HG02759 (cell line): Measurements from ENCODE around the gene CHRNE.
A peak's percentile ranks its signal among the peaks of the same experiment; 100 is the strongest.

Experiments
- ATAC-seq: cut with Tn5 transposase; IDR thresholded peaks from one replicate; pipeline ENCODE4 v1.9.1; 2021; ENCODE audit warnings: mild to moderate bottlenecking, moderate library complexity; ENCODE audit not compliant: unreplicated experiment

The CHRNE gene

DNA sequence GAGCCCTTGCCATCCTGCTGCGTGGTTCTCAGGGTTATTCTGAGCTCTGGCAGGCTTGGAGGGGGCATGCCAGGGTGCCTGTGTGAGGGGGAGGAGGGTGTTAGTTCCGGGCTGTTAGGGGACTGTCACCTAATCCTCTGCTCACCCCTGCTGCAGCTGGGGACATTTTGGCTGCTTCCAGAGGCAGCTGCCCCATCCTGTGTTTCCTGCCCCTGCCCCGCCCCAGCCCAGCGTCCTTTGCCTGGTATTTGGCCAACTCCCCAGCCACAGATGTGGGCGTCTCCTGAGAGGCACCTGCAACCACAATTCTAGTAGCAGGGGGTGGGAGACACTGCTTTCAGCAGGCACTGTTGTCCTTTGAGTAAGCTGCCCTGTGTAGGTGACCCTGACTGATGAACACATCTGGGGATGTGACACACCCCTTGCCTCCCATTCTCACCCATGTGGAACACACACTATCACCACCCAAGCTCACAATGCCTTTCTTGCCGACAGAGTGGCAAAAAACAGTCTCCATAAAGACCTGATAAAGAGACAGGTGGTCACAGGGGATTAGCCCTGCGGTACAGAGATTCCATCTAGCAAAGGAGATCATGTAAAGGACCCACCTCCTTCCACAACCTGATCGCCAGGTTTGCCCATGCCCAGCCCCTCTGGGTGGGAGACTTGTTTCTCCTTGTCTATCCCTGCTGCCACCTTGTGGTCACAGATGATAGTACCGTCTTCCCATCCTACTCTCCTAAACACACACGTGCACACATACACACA is at the start of gene CHRNE:
Gene CHRNE, minus strand, starts transcription at position 48 of the 768 bp plus-strand sequence. Its CDS starts 35 bp downstream, at position 13.
- ATAC-seq, result peak; percentile 41

DNA sequence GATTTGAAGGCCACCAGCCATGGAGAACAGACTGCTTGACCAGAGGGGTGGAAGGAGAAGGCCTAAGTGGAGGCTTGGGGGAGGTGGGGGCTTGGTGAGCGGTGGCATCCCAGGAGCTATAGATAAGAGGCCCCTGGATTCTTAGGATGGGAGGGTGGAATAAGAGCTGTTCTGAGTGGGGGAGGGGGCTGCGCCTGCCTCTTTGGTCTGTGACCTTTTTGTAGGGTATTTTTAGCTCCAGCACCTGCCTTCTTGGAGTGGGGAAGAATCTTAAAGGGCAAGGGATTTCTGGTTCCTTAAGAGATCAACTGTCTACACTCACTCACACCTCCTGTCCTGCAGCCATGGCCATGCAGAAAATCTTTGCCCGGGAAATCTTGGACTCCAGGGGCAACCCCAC is 48.6 kb upstream of the CHRNE start:
- no peak for ATAC-seq

DNA sequence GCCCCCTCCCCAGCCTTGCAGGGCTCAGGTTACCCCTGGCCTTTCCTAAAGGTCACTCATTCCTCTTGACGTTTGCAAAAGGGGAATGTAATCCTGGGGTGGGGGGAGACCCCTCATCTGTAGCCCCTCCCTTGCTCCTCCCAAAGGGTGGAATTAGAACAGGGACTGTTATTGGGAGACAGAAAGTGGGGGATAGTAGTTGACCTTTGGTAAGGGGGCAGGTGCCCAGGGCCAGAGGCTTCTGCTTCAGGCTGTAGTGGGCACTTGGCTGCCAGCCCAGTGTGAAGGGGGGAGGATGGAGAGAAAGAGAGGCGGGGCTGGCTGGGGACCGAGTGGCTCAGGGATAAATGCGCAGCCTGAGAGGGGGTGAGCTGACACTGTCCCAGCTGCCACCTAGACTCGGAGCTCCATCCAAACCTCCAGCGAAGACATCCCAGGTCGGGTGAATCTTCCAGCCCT is 47.9 kb upstream of the CHRNE start, which contains the start of gene ENO3:
Gene ENO3, plus strand, starts transcription at position 374 of the 459 bp plus-strand sequence. CDS start 711 bp downstream, outside the sequence.
- no peak for ATAC-seq

DNA sequence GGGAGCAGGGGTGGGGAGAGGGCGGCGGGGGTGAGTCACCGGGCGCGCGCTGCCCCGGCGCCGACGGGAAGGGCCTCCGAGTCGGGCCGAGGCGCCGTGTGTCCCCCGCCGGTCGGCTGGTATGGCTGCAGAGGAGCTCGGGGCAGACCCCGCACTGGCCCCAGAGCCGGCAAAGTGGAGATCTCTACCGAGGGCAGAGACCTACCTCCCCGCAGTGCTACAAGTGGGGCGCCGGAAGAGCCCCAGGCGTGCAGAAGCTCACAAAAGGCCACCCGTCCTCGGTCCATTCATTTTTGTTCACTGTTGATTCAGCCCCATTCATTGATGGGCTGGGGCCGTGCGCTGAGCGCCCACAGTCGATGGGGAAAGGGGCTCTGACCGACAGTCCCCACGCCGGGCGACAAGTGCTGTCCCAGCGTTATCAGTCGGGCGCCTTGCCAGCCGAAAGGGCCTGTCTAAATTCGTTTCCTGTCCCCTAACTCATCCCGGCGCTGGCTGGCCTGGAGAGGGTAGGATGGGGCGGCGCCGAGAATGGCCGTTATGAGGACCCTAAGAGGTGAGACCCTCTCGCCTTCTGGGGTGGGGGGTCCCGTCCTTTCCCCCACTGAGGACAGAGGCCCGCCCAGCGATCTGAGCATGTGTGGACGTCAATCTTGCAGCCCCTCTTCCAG is 47.3 kb upstream of the CHRNE start:
- peak; percentile 3 for ATAC-seq

DNA sequence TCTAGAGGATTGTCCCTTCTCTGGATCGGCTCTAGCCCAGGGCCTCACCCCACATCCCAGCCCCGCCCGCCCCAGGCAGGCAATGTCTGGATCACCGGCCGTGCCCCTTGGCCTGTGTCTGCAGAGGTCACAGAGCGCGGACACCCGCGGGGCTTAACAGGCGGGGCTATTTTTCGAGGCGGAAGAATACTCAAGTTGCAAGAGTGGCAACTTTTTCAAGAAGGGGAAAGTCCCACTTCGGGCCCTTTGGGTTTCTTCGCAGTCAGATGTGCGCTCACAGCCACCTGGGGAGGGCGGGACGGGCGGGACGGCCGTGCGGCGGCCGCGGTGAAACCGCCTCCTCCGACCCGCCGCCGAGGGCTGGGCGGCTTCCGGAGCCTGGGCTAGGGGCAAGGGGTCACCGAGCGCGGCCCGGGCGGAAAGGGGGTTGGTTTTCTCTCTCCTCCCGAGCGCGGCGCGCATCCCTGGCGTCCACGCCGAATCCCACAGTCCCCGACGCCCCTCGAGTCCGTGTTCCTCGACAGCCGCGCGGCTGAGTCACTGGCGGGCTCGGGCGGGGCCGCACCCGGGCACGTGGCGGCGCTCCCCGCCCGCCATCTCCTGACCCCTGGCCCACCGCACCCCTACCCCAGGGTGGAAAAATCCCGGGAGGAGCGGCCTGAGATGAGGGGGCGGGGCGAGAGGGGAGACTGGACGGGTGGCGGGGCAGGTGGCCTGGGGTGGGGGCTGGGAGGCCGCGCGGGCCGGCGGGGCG is 46.6 kb upstream of the CHRNE start:
- ATAC-seq, result peak; percentile 34

DNA sequence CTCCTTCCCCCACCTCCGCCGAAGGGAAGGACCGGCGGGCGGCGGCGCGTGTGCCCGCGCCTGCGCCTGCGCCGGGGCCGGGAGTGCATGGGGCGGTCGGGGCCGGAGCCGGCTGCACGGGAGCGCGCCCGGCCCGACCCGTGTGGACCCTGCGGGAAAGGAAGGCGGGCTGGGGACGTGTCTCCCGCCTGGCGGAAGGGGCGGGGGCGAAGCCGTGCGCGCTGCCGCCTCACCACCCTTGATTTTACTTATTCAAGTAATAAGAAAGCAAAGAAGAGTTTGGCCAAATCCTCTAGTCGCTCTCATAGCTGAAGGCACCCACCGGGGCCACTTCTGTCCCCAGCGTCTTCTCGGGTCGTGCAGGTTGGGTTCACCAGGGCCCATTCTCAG is 46.0 kb upstream of the CHRNE start:
- peak; percentile 44 for ATAC-seq

DNA sequence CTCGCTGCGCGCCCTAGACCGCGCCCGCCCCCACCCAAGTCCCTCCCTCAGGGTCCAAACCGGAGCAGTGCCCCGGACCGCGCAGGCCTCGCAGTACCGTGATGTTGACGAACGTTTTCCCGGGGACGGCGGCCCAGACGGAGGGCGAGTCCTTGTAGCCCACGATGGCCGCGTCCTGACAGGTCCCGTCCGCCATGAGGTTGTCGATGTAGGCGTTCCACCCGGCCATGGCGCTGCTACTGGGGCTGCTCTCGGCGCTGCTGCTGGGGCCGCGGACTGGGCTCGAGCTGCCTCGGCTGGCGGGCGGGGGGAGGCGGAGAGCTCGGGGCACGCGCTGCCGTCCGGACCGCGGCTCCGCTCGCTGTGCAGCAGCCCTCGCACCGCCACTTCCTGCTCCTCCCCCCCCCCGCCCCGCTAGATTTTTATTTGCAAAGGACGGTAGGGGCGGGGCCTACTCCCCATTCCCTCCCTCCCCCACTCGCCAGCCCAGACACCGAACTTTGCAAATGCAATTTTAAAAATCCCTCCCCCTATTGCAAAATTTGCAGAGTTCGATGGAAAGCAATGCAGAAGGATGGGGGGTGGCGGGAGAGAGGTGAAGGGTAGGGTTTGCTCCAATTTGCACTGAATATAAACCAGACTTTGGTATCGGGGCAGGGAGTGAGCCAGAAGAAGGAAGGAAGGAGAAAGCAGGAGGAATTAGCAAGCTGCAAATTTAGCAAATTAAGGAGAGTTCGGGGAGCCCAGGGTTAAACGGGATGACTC is 45.5 kb upstream of the CHRNE start, which contains the start of gene PFN1:
Gene PFN1, minus strand, starts transcription at position 365 of the 765 bp plus-strand sequence. Its CDS starts 136 bp downstream, at position 229.
- ATAC-seq, result peak; percentile 24

DNA sequence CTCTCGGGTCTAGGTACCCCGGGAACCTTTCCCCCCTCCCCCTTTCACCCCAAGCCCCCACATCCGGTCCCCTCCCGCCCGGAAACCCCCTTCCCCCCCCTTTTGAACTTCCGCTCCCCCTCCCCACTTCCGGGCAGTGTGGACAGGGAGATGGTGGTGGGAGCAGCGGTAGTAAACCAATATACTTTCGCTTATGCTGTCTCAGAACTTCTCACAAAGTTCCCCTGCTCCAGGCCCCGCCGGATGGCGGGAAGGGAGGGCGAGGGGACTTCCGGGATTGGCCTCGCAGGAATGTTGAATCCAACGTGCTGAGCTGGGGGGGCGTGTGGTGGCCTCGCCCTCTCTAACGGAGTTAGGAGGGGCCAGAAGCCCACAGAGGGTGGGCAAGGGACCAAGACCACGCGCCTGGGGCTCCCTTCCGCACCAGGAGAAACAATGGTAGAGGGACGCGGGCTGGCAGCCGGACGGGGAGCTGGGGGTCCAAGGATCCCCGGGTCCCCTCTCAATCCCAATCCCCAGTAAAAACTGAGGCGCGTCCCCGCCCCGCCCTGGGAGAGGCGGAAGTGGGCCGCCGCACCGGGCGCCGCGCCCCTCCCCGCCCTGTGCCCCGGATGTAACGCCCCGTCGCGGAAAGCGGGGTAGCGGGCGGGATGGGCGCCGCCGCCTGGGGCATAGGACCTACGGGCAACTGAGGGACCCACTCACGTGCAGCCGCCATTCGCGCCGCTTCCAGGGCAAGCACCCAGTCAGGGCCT is 44.7 kb upstream of the CHRNE start:
- no peak for ATAC-seq

DNA sequence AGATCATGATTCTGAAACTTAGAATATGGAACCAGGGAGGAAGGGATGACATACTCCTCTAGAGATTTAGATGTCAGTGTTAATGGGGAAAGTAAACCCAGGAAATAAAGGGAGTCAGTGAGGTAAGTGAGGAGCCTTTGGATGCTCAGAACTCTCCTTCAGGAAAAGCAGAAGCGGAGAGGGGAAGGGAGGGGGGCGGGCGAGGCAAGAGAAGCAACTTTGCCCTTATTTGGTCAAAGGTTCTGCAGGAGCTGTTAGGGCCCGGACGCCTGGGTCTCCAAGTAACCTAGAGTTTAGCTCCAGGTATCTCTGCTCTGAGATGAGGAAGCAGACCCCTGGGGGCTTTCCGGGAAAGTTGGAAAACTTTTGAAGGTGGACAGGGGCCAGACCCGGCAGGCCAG is 44.1 kb upstream of the CHRNE start:
- no peak for ATAC-seq

DNA sequence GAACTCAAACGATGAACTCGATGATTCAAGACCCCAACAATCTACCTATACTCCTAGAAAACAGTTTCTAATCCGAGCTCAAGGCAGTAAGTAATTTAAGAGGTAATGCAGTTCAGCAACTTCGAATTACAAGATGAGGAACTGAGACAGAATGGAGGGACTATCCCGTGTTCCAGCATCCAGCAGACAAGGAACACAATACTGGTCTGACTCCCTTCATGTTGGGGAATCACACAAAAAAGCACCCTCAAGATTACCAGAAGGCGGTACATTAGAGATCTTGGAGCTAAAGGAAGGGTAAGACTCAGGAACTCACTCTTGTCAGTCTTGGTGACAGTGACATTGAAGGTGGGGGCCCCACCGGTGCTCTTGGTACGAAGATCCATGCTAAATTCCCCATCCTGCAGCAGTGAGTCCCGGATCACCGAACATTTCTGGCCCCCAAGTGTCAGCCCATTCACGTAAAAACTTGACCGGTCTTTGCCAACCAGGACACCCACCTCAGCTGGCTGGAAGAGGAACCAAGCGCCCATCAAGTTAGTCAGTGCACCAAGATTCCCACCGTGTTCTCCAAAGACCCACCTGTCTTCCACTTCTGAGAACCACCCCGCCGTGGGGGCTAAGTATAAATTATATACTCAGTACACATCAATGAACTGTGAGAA is 43.5 kb upstream of the CHRNE start:
- no peak for ATAC-seq

DNA sequence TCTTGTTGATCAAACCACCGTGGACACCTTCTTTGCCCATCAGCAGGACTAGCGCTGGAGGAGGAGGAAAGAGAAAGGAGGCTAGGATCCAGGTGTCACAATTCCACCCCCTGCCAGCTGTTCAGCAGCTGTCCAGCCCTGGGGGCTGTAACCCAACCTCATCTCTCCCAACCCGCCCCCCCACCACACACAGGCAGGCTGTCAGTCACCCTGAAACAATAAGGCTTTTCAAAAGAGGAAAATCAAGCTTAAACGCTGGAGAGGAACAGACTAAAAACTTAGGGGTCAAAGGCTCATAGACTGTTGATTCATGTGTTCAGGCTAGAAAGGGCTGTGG is 43.0 kb upstream of the CHRNE start:
- no peak for ATAC-seq

DNA sequence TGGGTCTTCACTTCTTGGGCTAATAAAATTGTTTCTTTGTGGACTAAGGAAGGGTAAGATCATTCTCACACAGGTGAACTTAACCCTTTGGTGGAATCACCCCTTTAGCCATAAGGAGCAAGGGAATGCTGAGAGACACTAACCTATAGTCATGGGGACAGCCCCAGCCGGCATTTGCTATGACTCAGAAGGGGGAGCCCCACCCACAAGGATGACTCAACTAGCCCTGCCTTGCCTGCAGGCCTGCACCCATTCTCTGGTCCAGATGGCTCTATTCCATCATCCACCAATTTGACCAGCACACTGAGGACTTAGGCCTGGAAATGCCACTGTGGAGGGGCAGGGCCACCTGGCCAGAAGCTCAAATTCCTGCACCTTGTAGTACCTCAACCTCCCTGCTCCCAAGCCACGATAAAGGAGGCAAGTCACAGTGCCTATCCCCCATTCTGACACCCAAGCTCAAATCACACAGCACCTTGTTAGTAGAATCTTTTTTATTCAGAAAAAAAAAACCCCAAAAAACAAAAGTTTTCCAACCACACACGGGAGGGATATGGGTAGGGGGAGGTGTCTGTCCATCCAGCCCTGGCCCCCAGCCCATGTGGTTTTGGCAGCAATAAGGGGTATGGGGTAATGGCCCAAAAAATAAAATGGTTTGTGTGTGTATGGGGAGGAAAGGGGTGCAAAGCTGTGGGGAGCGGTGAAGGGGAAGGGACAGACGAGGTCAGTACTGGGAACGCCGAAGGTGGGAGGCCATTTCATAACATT is 42.5 kb upstream of the CHRNE start:
- ATAC-seq, result peak; percentile 14

DNA sequence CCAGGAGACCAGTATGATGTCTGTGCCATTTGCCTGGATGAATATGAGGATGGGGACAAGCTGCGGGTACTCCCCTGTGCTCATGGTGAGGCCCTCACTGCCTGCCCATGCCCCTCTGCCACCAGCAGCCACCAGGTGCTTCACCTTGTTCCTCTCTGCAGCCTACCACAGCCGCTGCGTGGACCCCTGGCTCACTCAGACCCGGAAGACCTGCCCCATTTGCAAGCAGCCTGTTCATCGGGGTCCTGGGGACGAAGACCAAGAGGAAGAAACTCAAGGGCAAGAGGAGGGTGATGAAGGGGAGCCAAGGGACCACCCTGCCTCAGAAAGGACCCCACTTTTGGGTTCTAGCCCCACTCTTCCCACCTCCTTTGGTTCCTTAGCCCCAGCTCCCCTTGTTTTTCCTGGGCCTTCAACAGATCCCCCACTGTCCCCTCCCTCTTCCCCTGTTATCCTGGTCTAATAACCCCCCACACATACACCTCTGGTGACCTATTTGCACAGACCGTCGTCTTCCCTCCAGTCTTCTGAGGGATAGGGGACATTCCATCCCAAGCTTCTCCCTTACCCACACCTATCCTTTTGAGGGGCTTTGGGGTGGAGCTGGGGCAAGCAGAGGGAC is 41.8 kb upstream of the CHRNE start:
- ATAC-seq, result no peak

DNA sequence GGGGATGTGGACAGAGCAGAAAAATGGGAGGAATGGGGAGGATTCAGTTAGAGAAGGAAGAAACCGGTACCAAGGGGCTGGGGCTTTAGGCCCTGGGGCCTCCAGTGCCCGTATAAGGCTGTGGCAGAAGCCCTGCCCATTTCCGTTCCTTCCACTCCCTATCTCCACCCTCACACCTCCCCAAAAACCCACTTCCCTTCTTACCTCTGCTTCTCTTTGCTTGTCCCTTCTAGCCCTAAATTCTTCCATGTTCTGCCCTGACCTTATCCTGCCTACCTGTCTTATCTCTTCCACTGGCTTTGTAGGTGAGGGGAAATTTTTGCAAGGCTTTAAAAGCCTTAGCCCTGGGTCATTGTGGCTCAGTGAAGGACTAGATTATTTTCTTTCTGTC is 41.3 kb upstream of the CHRNE start:
- no peak for ATAC-seq

DNA sequence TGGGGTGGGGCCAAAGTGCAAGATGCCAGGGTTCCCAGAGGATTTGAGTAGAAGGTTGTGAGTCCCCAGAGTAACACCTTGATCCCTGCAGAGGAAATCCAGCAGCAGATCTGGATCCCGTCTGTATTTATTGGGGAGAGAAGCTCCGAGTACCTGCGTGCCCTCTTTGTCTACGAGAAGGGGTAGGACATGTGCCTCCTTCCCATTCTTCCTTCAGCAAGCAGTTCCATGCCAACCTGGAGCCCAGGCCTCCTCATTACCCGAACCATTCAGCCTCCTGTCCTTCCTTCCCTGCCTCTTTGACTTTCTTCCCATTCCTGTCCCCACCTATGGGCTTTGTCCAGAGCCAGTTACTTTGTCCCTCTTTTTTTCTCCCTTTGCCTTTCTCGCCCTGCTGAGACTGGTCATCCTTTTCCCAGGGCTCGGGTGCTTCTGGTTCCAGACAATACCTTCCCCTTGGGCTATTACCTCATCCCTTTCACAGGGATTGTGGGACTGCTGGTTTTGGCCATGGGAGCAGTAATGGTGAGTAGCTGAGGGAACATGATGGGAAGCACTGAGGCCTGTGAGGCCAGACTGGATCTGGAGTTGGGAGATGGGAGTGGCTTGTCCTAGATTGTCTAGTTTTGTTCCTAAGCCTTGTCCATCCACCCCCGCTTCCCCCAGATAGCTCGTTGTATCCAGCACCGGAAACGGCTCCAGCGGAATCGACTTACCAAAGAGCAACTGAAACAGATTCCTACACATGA is 40.0 kb upstream of the CHRNE start:
- no peak for ATAC-seq

DNA sequence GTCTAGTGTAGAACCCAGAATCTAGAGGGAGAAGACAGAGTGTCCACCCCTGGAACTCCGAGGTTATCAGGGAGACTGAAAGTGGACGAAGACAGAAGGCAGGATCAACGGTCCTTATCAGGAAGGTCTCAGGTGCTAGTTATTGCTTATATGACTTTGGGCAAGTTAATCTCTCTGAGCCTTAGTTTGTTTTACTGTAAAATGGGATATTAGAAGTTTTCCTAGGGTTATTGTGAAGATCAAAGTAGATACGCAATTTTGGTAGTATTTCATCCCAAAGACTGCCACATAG is 38.4 kb upstream of the CHRNE start:
- no peak for ATAC-seq

DNA sequence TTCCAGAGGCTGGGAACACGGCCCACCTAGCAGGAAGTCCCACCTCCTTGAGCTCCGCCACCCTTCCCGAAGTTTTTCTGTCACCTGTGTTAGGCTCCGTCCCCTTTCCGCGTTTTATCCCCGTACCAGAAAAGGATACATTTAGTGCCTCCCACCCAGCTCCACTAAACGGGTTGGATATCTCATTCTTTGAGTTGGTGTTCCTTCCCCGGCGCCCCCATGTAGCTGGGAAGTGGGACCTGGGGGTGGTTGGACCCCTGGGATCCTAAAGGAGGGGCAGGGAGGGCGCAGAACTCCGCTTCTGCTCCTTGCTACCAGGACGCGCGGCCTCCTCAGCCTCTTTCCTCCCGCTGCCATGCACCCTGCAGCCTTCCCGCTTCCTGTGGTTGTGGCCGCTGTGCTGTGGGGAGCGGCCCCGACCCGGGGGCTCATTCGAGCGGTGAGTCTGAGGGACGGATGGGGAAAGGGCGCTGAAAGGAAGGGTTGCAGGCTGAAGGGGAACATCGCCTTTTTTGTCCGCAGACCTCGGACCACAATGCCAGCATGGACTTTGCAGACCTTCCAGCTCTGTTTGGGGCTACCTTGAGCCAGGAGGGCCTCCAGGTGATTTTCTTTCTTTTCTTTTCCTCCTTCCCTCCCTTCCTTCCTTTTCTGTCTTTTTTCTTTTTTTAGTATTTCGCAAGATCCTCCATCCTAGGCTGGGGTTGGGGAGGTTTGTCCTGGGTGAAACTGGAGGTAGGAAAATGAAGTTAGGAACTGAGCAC is 37.8 kb upstream of the CHRNE start:
- peak; percentile 18 for ATAC-seq
